Smooth muscle cell (in vitro differentiated cells): ENCODE data around the gene CHRNB4. TPM values are rescaled to one million over a fixed set of nuclear protein-coding genes. Genes with fewer than 3 reads are reported as not detected.

ENCODE experiments used
- DNase-seq: peaks from one replicate; lab custom pipeline; 2025; ENCODE audit not compliant: unreplicated experiment; lab: John Stamatoyannopoulos, UW
- H2AFZ ChIP-seq: fragments of 200-600 bp; sonication (generic); 2 replicates; pipeline ENCODE4 v1.6.0; 2016; ENCODE audit warnings: antibody characterized with exemption, low read depth, mild to moderate bottlenecking
- H3F3A ChIP-seq: fragments of 200-600 bp; sonication (generic); 2 replicates; pipeline ENCODE4 v1.6.0; 2017; ENCODE audit warnings: antibody characterized with exemption, low read depth
- H3K27ac ChIP-seq: fragments of 200-600 bp; sonication (generic); 2 replicates; pipeline ENCODE4 v1.5.1; 2016; ENCODE audit warnings: low read depth, mild to moderate bottlenecking
- H3K27me3 ChIP-seq: fragments of 200-600 bp; sonication (generic); 2 replicates; pipeline ENCODE4 v1.6.1; 2016; ENCODE audit warnings: low read depth, mild to moderate bottlenecking
- H3K36me3 ChIP-seq: fragments of 200-600 bp; sonication (generic); 2 replicates; pipeline ENCODE4 v1.5.1; 2016; ENCODE audit warnings: low read depth
- H3K4me1 ChIP-seq: fragments of 200-600 bp; sonication (generic); 2 replicates; pipeline ENCODE4 v1.5.1; 2016; ENCODE audit warnings: low read depth
- H3K4me2 ChIP-seq: fragments of 200-600 bp; sonication (generic); 2 replicates; pipeline ENCODE4 v1.6.0; 2016; ENCODE audit warnings: mild to moderate bottlenecking
- H3K4me3 ChIP-seq: fragments of 200-600 bp; sonication (generic); 2 replicates; pipeline ENCODE4 v1.5.1; 2016; ENCODE audit warnings: mild to moderate bottlenecking
- H3K79me2 ChIP-seq: fragments of 200-600 bp; sonication (generic); 2 replicates; pipeline ENCODE4 v1.6.0; 2016; ENCODE audit warnings: low read depth, mild to moderate bottlenecking
- H3K9ac ChIP-seq: fragments of 200-600 bp; sonication (generic); 2 replicates; pipeline ENCODE4 v1.6.0; 2016; ENCODE audit warnings: low read depth
- H3K9me3 ChIP-seq: fragments of 200-600 bp; sonication (generic); replicated peaks from 2 replicates; pipeline ENCODE4 v1.5.1; 2016; ENCODE audit warnings: low read depth
- H4K20me1 ChIP-seq: fragments of 200-600 bp; sonication (generic); 2 replicates; pipeline ENCODE4 v1.6.0; 2016; ENCODE audit warnings: low read depth
- CTCF ChIP-seq: fragments of 200-600 bp; sonication (generic); IDR thresholded peaks from 2 replicates; pipeline ENCODE4 v1.5.1; 2017; ENCODE audit warnings: borderline replicate concordance, mild to moderate bottlenecking, antibody characterized with exemption; ENCODE audit not compliant: insufficient read depth, poor library complexity, severe bottlenecking
- WGBS: methylation state at CpG from one replicate; pipeline ENCODE4 v1.1.7; 2016; ENCODE audit warnings: low lambda C conversion rate; 5-methylcytosine and 5-hydroxymethylcytosine counted together
- polyA plus RNA-seq: library from polyadenylated mRNA; unstranded; fragments of >200 nt; fragmentation: Nextera tagmentation; extraction: Ambion mirVana; gene quantifications from 2 replicates; pipeline ENCODE4 v1.2.1, GENCODE V29; 2016
- total RNA-seq: library from RNA; depleted of rRNA; stranded (reverse); fragments of >200 nt; gene quantifications from 2 replicates; pipeline ENCODE4 v1.2.3, GENCODE V29; 2014

CHRNB4 gene
- total and polyA plus RNA-seq, 2 experiments from 2014 or later: not detected

- no peak overlapping the region for H3K4me2 ChIP-seq
- H2AFZ ChIP-seq: no peak overlapping the region
- no peaks in the 10 kb centered on the region for H3F3A ChIP-seq
- H3K9ac ChIP-seq: no peak overlapping the region
- H3K4me1 ChIP-seq: no peaks in the 10 kb centered on the region
- no peaks in the 10 kb centered on the region for H3K27me3 ChIP-seq
- H3K36me3 ChIP-seq: no peaks in the 10 kb centered on the region
- no peaks in the 10 kb centered on the region for H4K20me1 ChIP-seq
- DNase-seq: no peak
- no peak overlapping the region for H3K4me3 ChIP-seq
- TF ChIP-seq CTCF: no peak
- no peaks in the 10 kb centered on the region for H3K79me2 ChIP-seq
- H3K9me3 ChIP-seq: no peaks in the 10 kb centered on the region
- no peak overlapping the region for H3K27ac ChIP-seq
- 95% methylated on average over 5 of the region's 5 CpGs for WGBS
Measured at GRCh38 chr15:78605201-78605600, 35.8 kb downstream of the CHRNB4 start.

- Histone ChIP-seq H3K9ac (no peak overlapping the region), H3K9me3 (no peaks in the 10 kb centered on the region), H3K27me3 (no peaks in the 10 kb centered on the region), H3F3A (no peaks in the 10 kb centered on the region), H3K4me3 (no peak overlapping the region), H3K4me1 (no peaks in the 10 kb centered on the region), H3K36me3 (no peaks in the 10 kb centered on the region), H2AFZ (no peak overlapping the region), H4K20me1 (no peaks in the 10 kb centered on the region), H3K79me2 (no peaks in the 10 kb centered on the region), H3K27ac (no peak overlapping the region), H3K4me2 (no peak overlapping the region)
- no peak for TF ChIP-seq CTCF
- no peak for DNase-seq
- WGBS: 92% methylated on average over 2 of the region's 2 CpGs
Measured at GRCh38 chr15:78604420-78604819, 36.6 kb downstream of the CHRNB4 start.

- no peaks in the 10 kb centered on the region for H3K36me3 ChIP-seq
- H3K4me3 ChIP-seq: no peak overlapping the region
- H3K27me3 ChIP-seq: no peaks in the 10 kb centered on the region
- no peaks in the 10 kb centered on the region for H3K79me2 ChIP-seq
- 85% methylated on average over 3 of the region's 3 CpGs for WGBS
- H3K9ac ChIP-seq: no peak overlapping the region
- H4K20me1 ChIP-seq: no peaks in the 10 kb centered on the region
- no peak overlapping the region for H2AFZ ChIP-seq
- TF ChIP-seq CTCF: no peak
- H3K27ac ChIP-seq: no peak overlapping the region
- H3K4me1 ChIP-seq: no peaks in the 10 kb centered on the region
- no peaks in the 10 kb centered on the region for H3F3A ChIP-seq
- no peaks in the 10 kb centered on the region for H3K9me3 ChIP-seq
- no peak overlapping the region for H3K4me2 ChIP-seq
- DNase-seq: no peak
Measured at GRCh38 chr15:78603467-78603866, 37.5 kb downstream of the CHRNB4 start.

GRCh38 chr15:78599189-78599588 lies 41.8 kb downstream of the CHRNB4 start:
- Histone ChIP-seq H3K4me2 (no peak overlapping the region), H3F3A (no peaks in the 10 kb centered on the region), H3K36me3 (no peaks in the 10 kb centered on the region), H4K20me1 (no peaks in the 10 kb centered on the region), H3K27ac (no peak overlapping the region), H3K9me3 (no peaks in the 10 kb centered on the region), H3K27me3 (no peaks in the 10 kb centered on the region), H3K4me1 (no peaks in the 10 kb centered on the region), H2AFZ (no peak overlapping the region), H3K4me3 (no peak overlapping the region), H3K79me2 (no peaks in the 10 kb centered on the region), H3K9ac (no peak overlapping the region)
- DNase-seq: no peak
- no peak for TF ChIP-seq CTCF
